Measurements from ENCODE around the gene DAGLA. TPM values are rescaled to one million over a fixed set of nuclear protein-coding genes. Genes with fewer than 3 reads are reported as not detected.
A peak's percentile ranks its signal among the peaks of the same experiment; 100 is the strongest.

DAGLA gene
- total and polyA plus RNA-seq, 2 of the 13 experiments (the other 11 are each of a cell fraction or from before 2014, with no cell fraction given) = 2.6 to 3.9 TPM

DNA sequence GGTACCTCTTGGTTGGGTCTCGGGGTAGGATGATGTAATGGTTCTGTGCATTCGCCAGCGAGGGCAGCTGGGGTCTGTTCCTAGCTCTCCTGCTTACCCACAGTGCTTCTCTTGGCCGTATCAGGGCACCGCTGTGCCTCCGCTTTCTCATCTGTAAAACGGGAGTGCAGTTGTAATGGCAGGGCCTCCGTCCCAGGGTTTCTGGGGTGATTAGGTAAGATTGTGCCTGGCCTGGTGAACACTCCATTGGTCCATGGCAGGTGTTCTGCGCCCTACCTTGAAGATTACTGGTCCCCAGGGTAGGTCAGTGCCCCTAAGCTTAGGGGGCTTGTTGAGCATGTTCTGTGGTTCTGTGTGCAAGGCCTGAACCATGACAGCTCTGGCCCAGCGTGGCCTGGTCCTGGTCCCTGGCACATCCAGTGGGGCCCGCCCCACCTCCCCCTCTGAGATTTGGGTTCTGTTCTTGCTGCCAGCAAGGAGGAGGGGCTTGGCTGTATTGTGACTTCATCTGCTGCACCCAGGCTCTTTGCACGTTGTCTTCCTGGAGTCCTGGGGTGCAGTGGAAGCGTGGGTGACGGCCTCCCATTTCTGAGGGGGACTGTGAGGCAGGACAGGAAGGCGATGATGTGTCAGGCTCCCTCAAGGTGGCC is 77.1 kb downstream of the DAGLA start (continued):
- no peak for TF ChIP-seq AFF4 (CRISPR knock-in tag; IDR thresholded peaks at IDR 0.05)
- no peak for TF ChIP-seq SIN3A (IDR thresholded peaks at IDR 0.05; ENCODE audit: borderline replicate concordance, low read depth, low read length)
- TF ChIP-seq ZNF614 (CRISPR knock-in tag; IDR thresholded peaks at IDR 0.05; ENCODE audit: borderline replicate concordance) = no peak
- TF ChIP-seq ZSCAN21 (CRISPR knock-in tag; IDR thresholded peaks at IDR 0.05; ENCODE audit: borderline replicate concordance) = no peak; the same call in 1 of the 2 replicates
- TF ChIP-seq SP140L (CRISPR knock-in tag; IDR thresholded peaks at IDR 0.05; ENCODE audit: borderline replicate concordance) = no peak
- TF ChIP-seq ZNF580 (CRISPR knock-in tag; IDR thresholded peaks at IDR 0.05; ENCODE audit: borderline replicate concordance, low read depth) = 0 out of 2 replicates have a peak, but pooled peaks have one; percentile 5
- TF ChIP-seq, protein P1, sequence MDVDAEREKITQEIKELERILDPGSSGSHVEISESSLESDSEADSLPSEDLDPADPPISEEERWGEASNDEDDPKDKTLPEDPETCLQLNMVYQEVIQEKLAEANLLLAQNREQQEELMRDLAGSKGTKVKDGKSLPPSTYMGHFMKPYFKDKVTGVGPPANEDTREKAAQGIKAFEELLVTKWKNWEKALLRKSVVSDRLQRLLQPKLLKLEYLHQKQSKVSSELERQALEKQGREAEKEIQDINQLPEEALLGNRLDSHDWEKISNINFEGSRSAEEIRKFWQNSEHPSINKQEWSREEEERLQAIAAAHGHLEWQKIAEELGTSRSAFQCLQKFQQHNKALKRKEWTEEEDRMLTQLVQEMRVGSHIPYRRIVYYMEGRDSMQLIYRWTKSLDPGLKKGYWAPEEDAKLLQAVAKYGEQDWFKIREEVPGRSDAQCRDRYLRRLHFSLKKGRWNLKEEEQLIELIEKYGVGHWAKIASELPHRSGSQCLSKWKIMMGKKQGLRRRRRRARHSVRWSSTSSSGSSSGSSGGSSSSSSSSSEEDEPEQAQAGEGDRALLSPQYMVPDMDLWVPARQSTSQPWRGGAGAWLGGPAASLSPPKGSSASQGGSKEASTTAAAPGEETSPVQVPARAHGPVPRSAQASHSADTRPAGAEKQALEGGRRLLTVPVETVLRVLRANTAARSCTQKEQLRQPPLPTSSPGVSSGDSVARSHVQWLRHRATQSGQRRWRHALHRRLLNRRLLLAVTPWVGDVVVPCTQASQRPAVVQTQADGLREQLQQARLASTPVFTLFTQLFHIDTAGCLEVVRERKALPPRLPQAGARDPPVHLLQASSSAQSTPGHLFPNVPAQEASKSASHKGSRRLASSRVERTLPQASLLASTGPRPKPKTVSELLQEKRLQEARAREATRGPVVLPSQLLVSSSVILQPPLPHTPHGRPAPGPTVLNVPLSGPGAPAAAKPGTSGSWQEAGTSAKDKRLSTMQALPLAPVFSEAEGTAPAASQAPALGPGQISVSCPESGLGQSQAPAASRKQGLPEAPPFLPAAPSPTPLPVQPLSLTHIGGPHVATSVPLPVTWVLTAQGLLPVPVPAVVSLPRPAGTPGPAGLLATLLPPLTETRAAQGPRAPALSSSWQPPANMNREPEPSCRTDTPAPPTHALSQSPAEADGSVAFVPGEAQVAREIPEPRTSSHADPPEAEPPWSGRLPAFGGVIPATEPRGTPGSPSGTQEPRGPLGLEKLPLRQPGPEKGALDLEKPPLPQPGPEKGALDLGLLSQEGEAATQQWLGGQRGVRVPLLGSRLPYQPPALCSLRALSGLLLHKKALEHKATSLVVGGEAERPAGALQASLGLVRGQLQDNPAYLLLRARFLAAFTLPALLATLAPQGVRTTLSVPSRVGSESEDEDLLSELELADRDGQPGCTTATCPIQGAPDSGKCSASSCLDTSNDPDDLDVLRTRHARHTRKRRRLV (CRISPR knock-in tag; IDR thresholded peaks at IDR 0.05) = 0 out of 2 replicates have a peak, but pooled peaks have one; percentile 14
- TF ChIP-seq KDM2A (CRISPR knock-in tag; IDR thresholded peaks at IDR 0.05; ENCODE audit: borderline replicate concordance, low read depth) = no peak
- TF ChIP-seq SKI (IDR thresholded peaks at IDR 0.05; ENCODE audit: partially characterized antibody) = no peak
- TF ChIP-seq KDM1A (CRISPR knock-in tag; IDR thresholded peaks at IDR 0.05) = 0 out of 2 replicates have a peak, but pooled peaks have one; percentile 66
- TF ChIP-seq, protein P2, sequence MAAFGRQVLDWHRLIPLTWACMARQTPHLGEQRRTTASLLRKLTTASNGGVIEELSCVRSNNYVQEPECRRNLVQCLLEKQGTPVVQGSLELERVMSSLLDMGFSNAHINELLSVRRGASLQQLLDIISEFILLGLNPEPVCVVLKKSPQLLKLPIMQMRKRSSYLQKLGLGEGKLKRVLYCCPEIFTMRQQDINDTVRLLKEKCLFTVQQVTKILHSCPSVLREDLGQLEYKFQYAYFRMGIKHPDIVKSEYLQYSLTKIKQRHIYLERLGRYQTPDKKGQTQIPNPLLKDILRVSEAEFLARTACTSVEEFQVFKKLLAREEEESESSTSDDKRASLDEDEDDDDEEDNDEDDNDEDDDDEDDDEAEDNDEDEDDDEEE (CRISPR knock-in tag; IDR thresholded peaks at IDR 0.05) = no peak
- TF ChIP-seq ZNF34 (CRISPR knock-in tag; IDR thresholded peaks at IDR 0.05; ENCODE audit: borderline replicate concordance) = 0 out of 2 replicates have a peak, but pooled peaks have one; percentile 5
- no peak for TF ChIP-seq ZBTB8A (CRISPR knock-in tag; IDR thresholded peaks at IDR 0.05; ENCODE audit: borderline replicate concordance, low read depth)
- TF ChIP-seq ZNF496 (CRISPR knock-in tag; IDR thresholded peaks at IDR 0.05; ENCODE audit: insufficient replicate concordance) = no peak
- TF ChIP-seq ZNF629 (CRISPR knock-in tag; conservative IDR thresholded peaks at IDR 0.05) = peak; percentile 88
- no peak for TF ChIP-seq ADNP (CRISPR knock-in tag; IDR thresholded peaks at IDR 0.05)
- TF ChIP-seq GABPB1 (CRISPR knock-in tag; IDR thresholded peaks at IDR 0.05) = no peak; the same call in 1 of the 2 replicates
- TF ChIP-seq FOXK1 (CRISPR knock-in tag; IDR thresholded peaks at IDR 0.05; ENCODE audit: borderline replicate concordance, low read depth) = no peak
- TF ChIP-seq SAFB2 (CRISPR knock-in tag; IDR thresholded peaks at IDR 0.05; ENCODE audit: borderline replicate concordance, low read depth) = peak; percentile 26; the same call in 1 of the 2 replicates
